ENCODE measurements around the gene SLX4IP.

DNA sequence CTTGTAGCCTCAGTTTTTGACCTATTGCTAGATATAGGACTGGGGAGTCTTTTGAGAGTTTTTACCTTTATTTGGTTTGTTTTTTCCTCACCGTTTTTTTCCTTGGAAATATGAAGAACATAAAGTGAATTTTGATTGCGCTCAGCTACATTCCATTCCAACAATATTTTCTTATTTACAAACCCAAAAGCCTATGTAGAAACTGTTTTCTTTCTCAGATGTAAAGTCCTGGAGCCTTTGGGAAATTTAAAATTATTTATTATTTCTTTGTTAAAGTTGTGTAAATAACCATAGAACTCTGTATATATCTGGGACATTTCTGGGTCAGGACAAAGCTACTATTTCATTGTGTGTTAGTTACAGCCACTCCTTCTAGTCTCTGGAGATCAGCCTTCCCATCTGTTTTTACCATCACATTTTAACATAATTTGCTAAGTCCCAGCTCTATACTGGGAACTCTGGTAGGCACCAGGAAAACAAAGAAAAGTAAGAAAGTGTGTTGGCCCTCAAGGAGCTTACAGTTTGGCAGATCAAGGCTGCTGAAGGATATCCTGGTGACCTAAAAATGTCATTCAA, 169.8 kb downstream of the SLX4IP start:
- no peak for TF ChIP-seq POLR2AphosphoS5 (IDR thresholded peaks at IDR 0.05)
- TF ChIP-seq, protein P1, sequence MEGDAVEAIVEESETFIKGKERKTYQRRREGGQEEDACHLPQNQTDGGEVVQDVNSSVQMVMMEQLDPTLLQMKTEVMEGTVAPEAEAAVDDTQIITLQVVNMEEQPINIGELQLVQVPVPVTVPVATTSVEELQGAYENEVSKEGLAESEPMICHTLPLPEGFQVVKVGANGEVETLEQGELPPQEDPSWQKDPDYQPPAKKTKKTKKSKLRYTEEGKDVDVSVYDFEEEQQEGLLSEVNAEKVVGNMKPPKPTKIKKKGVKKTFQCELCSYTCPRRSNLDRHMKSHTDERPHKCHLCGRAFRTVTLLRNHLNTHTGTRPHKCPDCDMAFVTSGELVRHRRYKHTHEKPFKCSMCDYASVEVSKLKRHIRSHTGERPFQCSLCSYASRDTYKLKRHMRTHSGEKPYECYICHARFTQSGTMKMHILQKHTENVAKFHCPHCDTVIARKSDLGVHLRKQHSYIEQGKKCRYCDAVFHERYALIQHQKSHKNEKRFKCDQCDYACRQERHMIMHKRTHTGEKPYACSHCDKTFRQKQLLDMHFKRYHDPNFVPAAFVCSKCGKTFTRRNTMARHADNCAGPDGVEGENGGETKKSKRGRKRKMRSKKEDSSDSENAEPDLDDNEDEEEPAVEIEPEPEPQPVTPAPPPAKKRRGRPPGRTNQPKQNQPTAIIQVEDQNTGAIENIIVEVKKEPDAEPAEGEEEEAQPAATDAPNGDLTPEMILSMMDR (IDR thresholded peaks at IDR 0.05) = no peak
- no peak for TF ChIP-seq POLR2A (IDR thresholded peaks at IDR 0.05)
- no peak for TF ChIP-seq EP300 (IDR thresholded peaks at IDR 0.05)
